SU-DHL-6 (cell line): ENCODE results near the gene CACNA2D1.

Experiments
- EZH2phosphoT487 ChIP-seq: fragments of 200-600 bp; sonication (generic), shearing (Covaris generic); conservative IDR thresholded peaks from 2 replicates; pipeline ENCODE4 v1.6.1; 2018; ENCODE audit warnings: mild to moderate bottlenecking, antibody characterized with exemption, low read length, moderate library complexity, mixed read lengths
- TF ChIP-seq, protein P1 (sequence below): fragments of 200-600 bp; sonication (generic); IDR thresholded peaks from one replicate; pipeline ENCODE4 v1.5.1; 2017; ENCODE audit warnings: antibody characterized with exemption, mild to moderate bottlenecking, low read length, moderate library complexity; ENCODE audit not compliant: insufficient read depth, poor library complexity, severe bottlenecking

DNA sequence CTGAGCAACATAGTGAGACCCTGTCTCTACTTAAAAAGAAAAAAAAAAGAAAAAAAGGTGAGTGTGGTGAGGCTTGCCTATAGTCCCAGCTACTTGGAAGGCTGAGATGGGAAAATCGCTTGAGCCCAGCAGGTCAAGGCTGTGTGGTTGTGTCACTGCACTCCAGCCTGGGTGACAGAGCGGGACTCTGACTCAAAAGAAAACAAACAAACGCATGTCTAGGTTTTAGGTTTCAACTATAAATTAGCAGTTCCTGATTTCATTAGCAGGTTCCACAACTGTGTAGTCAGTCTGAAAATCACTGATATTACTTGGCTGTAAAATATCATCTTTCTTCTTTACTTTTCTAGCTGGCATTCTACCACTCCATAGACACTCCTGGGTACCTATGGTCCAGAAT is 518.0 kb downstream of the CACNA2D1 start:
- TF ChIP-seq, protein P1, sequence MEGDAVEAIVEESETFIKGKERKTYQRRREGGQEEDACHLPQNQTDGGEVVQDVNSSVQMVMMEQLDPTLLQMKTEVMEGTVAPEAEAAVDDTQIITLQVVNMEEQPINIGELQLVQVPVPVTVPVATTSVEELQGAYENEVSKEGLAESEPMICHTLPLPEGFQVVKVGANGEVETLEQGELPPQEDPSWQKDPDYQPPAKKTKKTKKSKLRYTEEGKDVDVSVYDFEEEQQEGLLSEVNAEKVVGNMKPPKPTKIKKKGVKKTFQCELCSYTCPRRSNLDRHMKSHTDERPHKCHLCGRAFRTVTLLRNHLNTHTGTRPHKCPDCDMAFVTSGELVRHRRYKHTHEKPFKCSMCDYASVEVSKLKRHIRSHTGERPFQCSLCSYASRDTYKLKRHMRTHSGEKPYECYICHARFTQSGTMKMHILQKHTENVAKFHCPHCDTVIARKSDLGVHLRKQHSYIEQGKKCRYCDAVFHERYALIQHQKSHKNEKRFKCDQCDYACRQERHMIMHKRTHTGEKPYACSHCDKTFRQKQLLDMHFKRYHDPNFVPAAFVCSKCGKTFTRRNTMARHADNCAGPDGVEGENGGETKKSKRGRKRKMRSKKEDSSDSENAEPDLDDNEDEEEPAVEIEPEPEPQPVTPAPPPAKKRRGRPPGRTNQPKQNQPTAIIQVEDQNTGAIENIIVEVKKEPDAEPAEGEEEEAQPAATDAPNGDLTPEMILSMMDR = no peak
- TF ChIP-seq EZH2phosphoT487 = no peak
